ENCODE results near the gene LRRK2. TPM values are rescaled to one million over a fixed set of nuclear protein-coding genes. Genes with fewer than 3 reads are reported as not detected.

Gene LRRK2
- total and polyA plus RNA-seq, 2 of the 13 experiments (the other 11 are each of a cell fraction or from before 2014, with no cell fraction given), result not detected

DNA sequence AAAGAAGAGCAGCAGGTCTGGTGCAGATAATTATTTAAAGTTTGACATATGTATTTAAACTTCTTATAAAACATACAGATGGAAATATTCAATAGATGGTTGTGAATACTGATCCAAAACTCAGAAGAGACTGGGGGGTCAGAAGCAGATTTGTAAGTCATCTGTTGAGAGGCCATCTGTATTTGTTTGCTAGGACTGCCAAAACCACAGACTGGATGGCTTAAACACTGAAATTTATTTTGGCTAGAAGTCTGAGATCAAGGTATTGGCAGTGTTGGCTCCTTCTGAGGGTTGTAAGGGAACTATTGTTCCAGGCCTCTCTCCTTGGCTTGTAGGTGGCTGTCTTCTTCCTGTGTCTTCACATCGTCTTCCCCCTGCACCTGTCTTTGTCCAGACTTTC is 153.9 kb downstream of the LRRK2 start (continued):
- TF ChIP-seq, protein P1, sequence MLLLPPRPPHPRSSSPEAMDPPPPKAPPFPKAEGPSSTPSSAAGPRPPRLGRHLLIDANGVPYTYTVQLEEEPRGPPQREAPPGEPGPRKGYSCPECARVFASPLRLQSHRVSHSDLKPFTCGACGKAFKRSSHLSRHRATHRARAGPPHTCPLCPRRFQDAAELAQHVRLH (CRISPR knock-in tag; IDR thresholded peaks at IDR 0.05; ENCODE audit: borderline replicate concordance, low read depth), result no peak
- TF ChIP-seq, protein P2, sequence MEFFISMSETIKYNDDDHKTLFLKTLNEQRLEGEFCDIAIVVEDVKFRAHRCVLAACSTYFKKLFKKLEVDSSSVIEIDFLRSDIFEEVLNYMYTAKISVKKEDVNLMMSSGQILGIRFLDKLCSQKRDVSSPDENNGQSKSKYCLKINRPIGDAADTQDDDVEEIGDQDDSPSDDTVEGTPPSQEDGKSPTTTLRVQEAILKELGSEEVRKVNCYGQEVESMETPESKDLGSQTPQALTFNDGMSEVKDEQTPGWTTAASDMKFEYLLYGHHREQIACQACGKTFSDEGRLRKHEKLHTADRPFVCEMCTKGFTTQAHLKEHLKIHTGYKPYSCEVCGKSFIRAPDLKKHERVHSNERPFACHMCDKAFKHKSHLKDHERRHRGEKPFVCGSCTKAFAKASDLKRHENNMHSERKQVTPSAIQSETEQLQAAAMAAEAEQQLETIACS (CRISPR knock-in tag; IDR thresholded peaks at IDR 0.05), result no peak
- TF ChIP-seq BRD4 (CRISPR knock-in tag; IDR thresholded peaks at IDR 0.05) (no peak), ZNF496 (CRISPR knock-in tag; IDR thresholded peaks at IDR 0.05; ENCODE audit: insufficient replicate concordance) (no peak)

DNA sequence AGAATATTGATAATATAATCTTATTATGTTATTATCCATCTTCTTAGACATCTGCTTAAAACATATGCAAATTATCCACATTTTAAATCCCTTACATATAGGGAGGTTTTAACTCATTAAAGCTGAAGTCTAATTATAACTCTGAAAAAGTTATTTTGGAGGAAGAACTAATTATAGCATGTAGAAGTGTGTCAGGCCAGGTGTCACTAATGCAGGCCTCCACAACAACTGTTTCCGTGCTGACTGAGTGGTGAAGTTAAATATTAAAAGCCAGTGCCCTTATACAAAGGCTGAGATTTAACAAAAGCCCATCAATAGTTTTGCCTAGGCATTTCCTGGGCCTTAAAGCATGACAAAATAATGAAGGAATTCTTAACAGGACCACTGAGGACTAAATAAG is 157.4 kb downstream of the LRRK2 start:
- in situ Hi-C loops (cut with HindIII; ENCODE audit: extremely low pct_ligation_motif_present, low pct_unique_long_range_greater_than_20kb), result no loop called here
- no peaks in the 10 kb centered on the region for H3K4me1 ChIP-seq (ENCODE audit: insufficient read depth, low read length)
- ATAC-seq (no peak), DNase-seq (ENCODE audit: low spot score) (no peak), FAIRE-seq (no peak)
- no peaks in the 10 kb centered on the region for H3K27me3 ChIP-seq (ENCODE audit: control insufficient read depth in 1 of 2, insufficient read depth in 2 of 2, low read length in 2 of 2)
- H3K4me2 ChIP-seq (ENCODE audit: low read depth, low read length), result no peak overlapping the region
- no peak overlapping the region for H2AFZ ChIP-seq (ENCODE audit: low read length)
- no peak overlapping the region for H3K9ac ChIP-seq (ENCODE audit: insufficient read depth, low read depth, low read length)
- H4K20me1 ChIP-seq (ENCODE audit: insufficient read depth, low read length), result no peaks in the 10 kb centered on the region
- H3K9me3 ChIP-seq (ENCODE audit: low read length), result no peaks in the 10 kb centered on the region
- H3K4me3 ChIP-seq (replicated peaks in 1 of 3; ENCODE audit: insufficient read depth in 1 of 3, low read depth in 2 of 3, low read length in 3 of 3), result no peak overlapping the region
- CTCF ChIA-PET (ENCODE audit: low intra/inter-chr PET ratio, low total read pairs), result no interaction called here
- WGBS (ENCODE audit: low lambda C conversion rate), result 12% methylated on average over 1 of the region's 1 CpG
- no peak overlapping the region for H3K27ac ChIP-seq (ENCODE audit: extremely low read length, insufficient read depth, low read length)
- POLR2A ChIA-PET, result no interaction called here
- H3K36me3 ChIP-seq (replicated peaks in 1 of 2; ENCODE audit: control insufficient read depth in 1 of 2, insufficient read depth in 2 of 2, low read length in 2 of 2), result no peaks in the 10 kb centered on the region
- BruUV-seq (replicated peaks), result no TSS peak
- intact Hi-C loops (cut with micrococcal nuclease; ENCODE audit: unreplicated experiment), result no loop called here
- H3K79me2 ChIP-seq (ENCODE audit: insufficient read depth, low read length), result no peaks in the 10 kb centered on the region
- TF ChIP-seq ZSCAN25 (CRISPR knock-in tag; IDR thresholded peaks at IDR 0.05), result no peak
- TF ChIP-seq ZBTB40 (IDR thresholded peaks at IDR 0.05), result no peak
- TF ChIP-seq ZBTB40 (CRISPR knock-in tag; IDR thresholded peaks at IDR 0.05), result no peak
- TF ChIP-seq ZFX (CRISPR knock-in tag; IDR thresholded peaks at IDR 0.05; ENCODE audit: low read depth), result no peak
- no peak for TF ChIP-seq ZXDC (CRISPR knock-in tag; IDR thresholded peaks at IDR 0.05)
- no peak for TF ChIP-seq ZNF598 (CRISPR knock-in tag; IDR thresholded peaks at IDR 0.05; ENCODE audit: borderline replicate concordance)
